A549 (cell line): ENCODE results near the gene CEP63. TPM values are rescaled to one million over a fixed set of nuclear protein-coding genes. Genes with fewer than 3 reads are reported as not detected.

Experiments used
- ATAC-seq, 2 experiments: fragments of 200-7000 bp in 1 of 2; fragments of >200 bp in 1 of 2; cut with Nextera tagmentation in 1 of 2; cut with Tn5 transposase in 1 of 2; 3 replicates each; pipeline versions ENCODE4 v1.8.0 to v1.9.1; 2018 to 2020; ENCODE audit warnings: mild to moderate bottlenecking in 1 of 2, moderate library complexity in 1 of 2
- CTCF ChIA-PET: fragments of 300-600 bp; sonication (Branson Sonifier 250); formaldehyde crosslinking; extraction: SDS; loops from one replicate; lab custom pipeline; 2021; ENCODE audit warnings: antibody characterized with exemption, inconsistent platforms; lab: Yijun Ruan, JAX
- POLR2A ChIA-PET: fragments of 350-600 bp; formaldehyde crosslinking; extraction: SDS; loops from one replicate; lab custom pipeline; 2021; ENCODE audit warnings: antibody characterized with exemption, inconsistent platforms; lab: Yijun Ruan, JAX
- DNase-seq, 2 experiments: peaks; one replicate each; pipeline versions ENCODE4 v3.0.0 to v3.0.0-alpha.2; 2011 to 2016; ENCODE audit warnings: low read depth in 1 of 2, low spot score in 1 of 2
- FAIRE-seq: peaks from 2 replicates; lab custom pipeline; 2011; peaks lifted over from hg19 to GRCh38; lab: Jason Lieb, UNC
- H3K27ac ChIP-seq, 2 experiments: fragments of >200 bp; sonication (Bioruptor Twin); formaldehyde crosslinking; 3 replicates each; pipeline ENCODE4 v1.5.1; 2016 to 2017
- H3K4me1 ChIP-seq: fragments of >200 bp; sonication (Bioruptor Twin); formaldehyde crosslinking; 3 replicates; pipeline ENCODE4 v1.6.1; 2016
- H3K4me2 ChIP-seq: fragments of >200 bp; sonication (Bioruptor Twin); formaldehyde crosslinking; 3 replicates; pipeline ENCODE4 v1.6.1; 2016
- H3K4me3 ChIP-seq: fragments of >200 bp; sonication (Bioruptor Twin); formaldehyde crosslinking; 3 replicates; pipeline ENCODE4 v1.5.1; 2016
- H3K9me3 ChIP-seq: fragments of >200 bp; sonication (Bioruptor Twin); formaldehyde crosslinking; 3 replicates; pipeline ENCODE4 v1.6.1; 2016
- BHLHE40 ChIP-seq: IDR thresholded peaks from 2 replicates; pipeline ENCODE4 v1.6.1; 2012; ENCODE audit warnings: low read depth, low read length, inconsistent platforms
- CEBPB ChIP-seq, 2 experiments: fragments of >200 bp in 1 of 2; sonication (Bioruptor Twin) in 1 of 2; formaldehyde crosslinking in 1 of 2; IDR thresholded peaks; 2 replicates each; pipeline ENCODE4 v1.6.1; 2012 to 2016
- EP300 ChIP-seq, 2 experiments: fragments of >200 bp; sonication (Bioruptor Twin); formaldehyde crosslinking; IDR thresholded peaks; 2 replicates in 1 of 2; 3 replicates in 1 of 2; pipeline ENCODE4 v1.6.1; 2016 to 2017
- ESRRA ChIP-seq: fragments of 150-350 bp; IDR thresholded peaks from 2 replicates; pipeline ENCODE4 v1.6.1; 2014; ENCODE audit warnings: mild to moderate bottlenecking, low read length, borderline replicate concordance
- FOSB ChIP-seq: fragments of 250-450 bp; sonication (Bioruptor Pico); IDR thresholded peaks from 2 replicates; pipeline ENCODE4 v1.5.0; 2020; ENCODE audit warnings: mild to moderate bottlenecking, moderate library complexity
- GATA3 ChIP-seq: IDR thresholded peaks from 2 replicates; pipeline ENCODE4 v1.6.1; 2012; ENCODE audit warnings: borderline replicate concordance
- HDAC2 ChIP-seq: fragments of 200-600 bp; sonication (generic); IDR thresholded peaks from 2 replicates; pipeline ENCODE4 v1.6.1; 2016
- HEYL ChIP-seq: fragments of 250-450 bp; sonication (Bioruptor Pico); IDR thresholded peaks from 2 replicates; pipeline ENCODE4 v1.8.0; 2021; ENCODE audit warnings: mild to moderate bottlenecking, moderate library complexity
- KDM1A ChIP-seq: fragments of 200-600 bp; sonication (generic); IDR thresholded peaks from 2 replicates; pipeline ENCODE4 v1.6.1; 2016; ENCODE audit warnings: low read depth, mild to moderate bottlenecking
- KDM5A ChIP-seq: fragments of 200-600 bp; sonication (generic); IDR thresholded peaks from 2 replicates; pipeline ENCODE4 v1.6.1; 2016; ENCODE audit warnings: antibody characterized with exemption, mild to moderate bottlenecking
- MAZ ChIP-seq: fragments of 150-350 bp; IDR thresholded peaks from 2 replicates; pipeline ENCODE4 v1.6.1; 2014; ENCODE audit warnings: antibody characterized with exemption, low read depth, low read length, borderline replicate concordance
- NFE2L2 ChIP-seq: fragments of 150-350 bp; conservative IDR thresholded peaks from 2 replicates; pipeline ENCODE4 v1.6.1; 2014; ENCODE audit warnings: low read length
- NR3C1 ChIP-seq: fragments of >200 bp; sonication (Bioruptor Twin); formaldehyde crosslinking; IDR thresholded peaks from 3 replicates; pipeline ENCODE4 v1.6.1; 2017
- POLR2A ChIP-seq: IDR thresholded peaks from 2 replicates; pipeline ENCODE4 v1.6.1; 2012; ENCODE audit warnings: mild to moderate bottlenecking, low read length
- RCOR1 ChIP-seq: fragments of 150-350 bp; IDR thresholded peaks from 2 replicates; pipeline ENCODE4 v1.6.1; 2014; ENCODE audit warnings: antibody characterized with exemption, low read length, low read depth
- RNF2 ChIP-seq: fragments of 200-600 bp; sonication (generic); IDR thresholded peaks from 2 replicates; pipeline ENCODE4 v1.6.1; 2016; ENCODE audit warnings: low read depth, mild to moderate bottlenecking, antibody characterized with exemption, moderate library complexity, borderline replicate concordance
- SMC3 ChIP-seq: fragments of >200 bp; sonication (Bioruptor Twin); formaldehyde crosslinking; IDR thresholded peaks from 3 replicates; pipeline ENCODE4 v1.6.1; 2018; ENCODE audit warnings: inconsistent platforms
- ZC3H11A ChIP-seq: fragments of 450-650 bp; IDR thresholded peaks from 2 replicates; pipeline ENCODE4 v1.6.1; 2014; ENCODE audit warnings: antibody characterized with exemption, mild to moderate bottlenecking
- WGBS: methylation state at CpG from one replicate; pipeline ENCODE4 v1.1.6; 2017; ENCODE audit errors: missing lambda C conversion rate; 5-methylcytosine and 5-hydroxymethylcytosine counted together
- polyA plus RNA-seq, 4 experiments: library from polyadenylated mRNA; depleted of rRNA in 3 of 4; stranded (reverse); fragments of >200 nt; fragmentation: RNase III in 1 of 4; extraction: RNeasy Plus Mini Kit Qiagen cat#74134 plus additional on column Dnase treatment in 1 of 4; gene quantifications; 2 replicates in 3 of 4; 3 replicates in 1 of 4; pipeline ENCODE4 v1.2.3, GENCODE V29; 2011 to 2017
- TF ChIP-seq, protein P1 (sequence below): fragments of >200 bp; sonication (Bioruptor Twin); formaldehyde crosslinking; IDR thresholded peaks from 2 replicates; pipeline ENCODE4 v1.6.1; 2016
- TF ChIP-seq, protein P2 (sequence below): IDR thresholded peaks from 2 replicates; pipeline ENCODE4 v1.6.1; 2012
- TF ChIP-seq, protein P3 (sequence below): fragments of 200-600 bp; sonication (generic); IDR thresholded peaks from 2 replicates; pipeline ENCODE4 v1.6.1; 2016; ENCODE audit warnings: antibody characterized with exemption, mild to moderate bottlenecking, moderate library complexity
- TF ChIP-seq, protein P4 (sequence below): fragments of >200 bp; sonication (Bioruptor Twin); formaldehyde crosslinking; IDR thresholded peaks from 3 replicates; pipeline ENCODE4 v1.6.1; 2016

The CEP63 gene
- polyA plus RNA-seq, 2 of the 4 experiments (the other 2 are of a cell fraction) = 17.4 to 24.0 TPM

DNA sequence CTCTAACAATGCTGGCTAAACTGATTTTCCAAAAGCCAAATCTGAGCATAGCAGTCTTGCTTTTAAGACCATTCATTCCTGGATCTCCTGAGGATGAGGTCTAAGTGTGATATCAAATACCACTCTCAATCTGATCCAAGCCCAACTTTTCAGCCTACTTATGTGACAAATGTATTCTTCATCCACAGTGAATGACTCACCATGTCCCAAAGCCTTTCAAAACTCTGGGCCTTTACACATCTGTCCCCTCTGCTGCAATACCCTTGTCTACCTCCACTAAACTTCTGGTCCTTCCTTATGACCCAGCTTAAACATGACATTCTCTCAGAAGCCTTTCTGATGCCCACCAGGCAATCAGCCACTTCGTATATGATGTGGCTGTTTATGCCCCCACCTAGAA is 4.7 kb upstream of the CEP63 start:
- POLR2A ChIA-PET = no interaction called here
- no peak overlapping the region for H3K4me3 ChIP-seq
- no peaks in the 10 kb centered on the region for H3K9me3 ChIP-seq
- ATAC-seq = no peak
- WGBS = 50% methylated on average over 1 of the region's 1 CpG
- TF ChIP-seq KDM5A = no peak
- no peak for TF ChIP-seq ESRRA
- TF ChIP-seq, protein P1, sequence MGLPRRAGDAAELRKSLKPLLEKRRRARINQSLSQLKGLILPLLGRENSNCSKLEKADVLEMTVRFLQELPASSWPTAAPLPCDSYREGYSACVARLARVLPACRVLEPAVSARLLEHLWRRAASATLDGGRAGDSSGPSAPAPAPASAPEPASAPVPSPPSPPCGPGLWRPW = no peak
- no peak for TF ChIP-seq RNF2
- TF ChIP-seq, all 56 proteins: peak for 0
- FAIRE-seq (no peak), DNase-seq (no peak)
- no peak overlapping the region for H3K27ac ChIP-seq
- CTCF ChIA-PET = interaction anchor here (0.8 to 22.3 kb wide), 3 partner anchors 112 to 256 kb away, joined by 3 to 438 read pairs (median 240); partner anchors contain the start of gene AMOTL2
- H3K4me1 ChIP-seq = peaks cover 28% of the 10 kb centered on the region
- H3K4me2 ChIP-seq = no peak overlapping the region

DNA sequence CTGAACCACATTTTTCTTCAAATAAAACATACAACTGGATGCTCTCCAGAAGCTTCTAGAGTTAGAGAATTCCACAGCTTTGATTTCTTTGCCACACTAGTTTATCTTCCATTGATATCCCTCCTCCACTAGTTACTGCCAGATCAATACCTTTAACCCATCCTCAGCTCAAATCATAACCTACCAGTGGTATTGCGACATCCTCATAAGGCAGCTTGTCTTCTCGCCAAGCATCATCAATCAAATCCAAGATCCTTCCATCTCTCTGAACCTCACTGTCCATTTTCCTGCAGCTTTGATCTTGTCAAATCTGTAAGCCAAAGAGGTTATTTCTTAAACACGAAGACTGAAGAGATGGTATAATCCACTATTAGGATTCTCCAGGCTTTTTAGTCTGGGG is 3.2 kb upstream of the CEP63 start:
- Histone ChIP-seq H3K4me3 (no peak overlapping the region), H3K4me2 (no peak overlapping the region), H3K4me1 (peaks cover 30% of the 10 kb centered on the region), H3K9me3 (no peaks in the 10 kb centered on the region), H3K27ac (no peak overlapping the region)
- ChIA-PET CTCF (interaction anchor here (0.6 to 22.3 kb wide), 6 partner anchors 9 to 270 kb away, joined by 3 to 438 read pairs (median 14); partner anchors contain the start of gene AMOTL2), POLR2A (interaction anchor here (0.7 to 1.7 kb wide), 3 partner anchors 55 to 151 kb away, joined by 3 to 4 read pairs (median 3); no protein-coding TSS in a partner anchor)
- WGBS = 97% methylated on average over 3 of the region's 3 CpGs
- no peak for DNase-seq
- FAIRE-seq = no peak
- TF ChIP-seq CEBPB (IDR thresholded peaks at IDR 0.05) = peak; percentile 40 to 81; a peak in 3 of 4 replicates
- TF ChIP-seq, protein P2, sequence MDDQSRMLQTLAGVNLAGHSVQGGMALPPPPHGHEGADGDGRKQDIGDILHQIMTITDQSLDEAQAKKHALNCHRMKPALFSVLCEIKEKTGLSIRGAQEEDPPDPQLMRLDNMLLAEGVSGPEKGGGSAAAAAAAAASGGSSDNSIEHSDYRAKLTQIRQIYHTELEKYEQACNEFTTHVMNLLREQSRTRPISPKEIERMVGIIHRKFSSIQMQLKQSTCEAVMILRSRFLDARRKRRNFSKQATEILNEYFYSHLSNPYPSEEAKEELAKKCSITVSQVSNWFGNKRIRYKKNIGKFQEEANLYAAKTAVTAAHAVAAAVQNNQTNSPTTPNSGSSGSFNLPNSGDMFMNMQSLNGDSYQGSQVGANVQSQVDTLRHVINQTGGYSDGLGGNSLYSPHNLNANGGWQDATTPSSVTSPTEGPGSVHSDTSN = no peak
- ATAC-seq = no peak

DNA sequence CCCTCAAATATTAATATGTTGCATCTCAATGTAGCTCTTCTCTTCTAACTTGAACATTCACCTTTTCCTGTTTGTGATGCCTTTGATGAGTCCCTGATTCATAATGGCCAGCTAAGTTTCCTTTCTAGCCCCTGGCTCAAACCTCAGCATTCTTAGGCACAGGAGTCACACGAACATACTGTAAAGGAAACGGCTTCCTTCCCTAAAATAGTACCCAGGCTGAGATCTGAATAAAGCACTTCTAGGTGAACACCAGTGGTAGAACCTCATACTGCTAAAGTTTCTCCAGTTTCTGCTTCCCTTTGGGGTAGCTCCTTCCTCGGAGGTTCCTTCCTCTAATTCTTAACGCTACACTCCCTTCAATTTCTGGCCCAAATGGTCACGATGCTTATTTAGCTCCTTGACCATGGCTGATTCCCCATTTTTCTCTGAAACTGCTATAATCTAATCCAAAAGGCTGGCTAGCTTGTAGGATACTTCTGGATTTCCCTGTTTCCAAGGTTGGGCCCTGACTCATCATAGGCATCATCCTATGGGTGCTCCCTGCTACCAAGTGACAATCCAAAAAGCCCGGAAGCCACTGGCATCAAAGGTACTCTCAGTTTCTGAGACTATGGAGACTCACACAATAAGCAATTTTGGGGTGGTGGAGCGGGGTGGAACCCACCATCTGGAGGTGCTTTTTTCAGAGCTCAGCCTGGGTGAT is 2.5 kb upstream of the CEP63 start:
- TF ChIP-seq, protein P2 = no peak
- no peak for TF ChIP-seq MAZ
- no peak for TF ChIP-seq EP300 (IDR thresholded peaks at IDR 0.05)
- no peak for TF ChIP-seq RNF2
- TF ChIP-seq KDM1A = no peak
- TF ChIP-seq NR3C1 = no peak
- TF ChIP-seq RCOR1 = no peak
- no peak for TF ChIP-seq POLR2A
- no peak for TF ChIP-seq SMC3
- TF ChIP-seq, protein P3, sequence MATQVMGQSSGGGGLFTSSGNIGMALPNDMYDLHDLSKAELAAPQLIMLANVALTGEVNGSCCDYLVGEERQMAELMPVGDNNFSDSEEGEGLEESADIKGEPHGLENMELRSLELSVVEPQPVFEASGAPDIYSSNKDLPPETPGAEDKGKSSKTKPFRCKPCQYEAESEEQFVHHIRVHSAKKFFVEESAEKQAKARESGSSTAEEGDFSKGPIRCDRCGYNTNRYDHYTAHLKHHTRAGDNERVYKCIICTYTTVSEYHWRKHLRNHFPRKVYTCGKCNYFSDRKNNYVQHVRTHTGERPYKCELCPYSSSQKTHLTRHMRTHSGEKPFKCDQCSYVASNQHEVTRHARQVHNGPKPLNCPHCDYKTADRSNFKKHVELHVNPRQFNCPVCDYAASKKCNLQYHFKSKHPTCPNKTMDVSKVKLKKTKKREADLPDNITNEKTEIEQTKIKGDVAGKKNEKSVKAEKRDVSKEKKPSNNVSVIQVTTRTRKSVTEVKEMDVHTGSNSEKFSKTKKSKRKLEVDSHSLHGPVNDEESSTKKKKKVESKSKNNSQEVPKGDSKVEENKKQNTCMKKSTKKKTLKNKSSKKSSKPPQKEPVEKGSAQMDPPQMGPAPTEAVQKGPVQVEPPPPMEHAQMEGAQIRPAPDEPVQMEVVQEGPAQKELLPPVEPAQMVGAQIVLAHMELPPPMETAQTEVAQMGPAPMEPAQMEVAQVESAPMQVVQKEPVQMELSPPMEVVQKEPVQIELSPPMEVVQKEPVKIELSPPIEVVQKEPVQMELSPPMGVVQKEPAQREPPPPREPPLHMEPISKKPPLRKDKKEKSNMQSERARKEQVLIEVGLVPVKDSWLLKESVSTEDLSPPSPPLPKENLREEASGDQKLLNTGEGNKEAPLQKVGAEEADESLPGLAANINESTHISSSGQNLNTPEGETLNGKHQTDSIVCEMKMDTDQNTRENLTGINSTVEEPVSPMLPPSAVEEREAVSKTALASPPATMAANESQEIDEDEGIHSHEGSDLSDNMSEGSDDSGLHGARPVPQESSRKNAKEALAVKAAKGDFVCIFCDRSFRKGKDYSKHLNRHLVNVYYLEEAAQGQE = no peak
- TF ChIP-seq NFE2L2 = no peak
- no peak for TF ChIP-seq ZC3H11A
- TF ChIP-seq GATA3 = no peak
- no peak for TF ChIP-seq HEYL (CRISPR knock-in tag)
- no peak for TF ChIP-seq KDM5A
- no peak for TF ChIP-seq FOSB (CRISPR knock-in tag)
- no peak for TF ChIP-seq BHLHE40
- TF ChIP-seq, protein P4, sequence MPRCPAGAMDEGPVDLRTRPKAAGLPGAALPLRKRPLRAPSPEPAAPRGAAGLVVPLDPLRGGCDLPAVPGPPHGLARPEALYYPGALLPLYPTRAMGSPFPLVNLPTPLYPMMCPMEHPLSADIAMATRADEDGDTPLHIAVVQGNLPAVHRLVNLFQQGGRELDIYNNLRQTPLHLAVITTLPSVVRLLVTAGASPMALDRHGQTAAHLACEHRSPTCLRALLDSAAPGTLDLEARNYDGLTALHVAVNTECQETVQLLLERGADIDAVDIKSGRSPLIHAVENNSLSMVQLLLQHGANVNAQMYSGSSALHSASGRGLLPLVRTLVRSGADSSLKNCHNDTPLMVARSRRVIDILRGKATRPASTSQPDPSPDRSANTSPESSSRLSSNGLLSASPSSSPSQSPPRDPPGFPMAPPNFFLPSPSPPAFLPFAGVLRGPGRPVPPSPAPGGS = no peak
- TF ChIP-seq, protein P1 = no peak
- TF ChIP-seq HDAC2 = no peak
- WGBS = 79% methylated on average over 7 of the region's 7 CpGs
- ChIA-PET POLR2A (interaction anchor here (0.7 to 1.7 kb wide), 4 partner anchors 20 to 151 kb away, joined by 3 to 4 read pairs (median 3); no protein-coding TSS in a partner anchor), CTCF (interaction anchor here (0.6 to 22.3 kb wide), 7 partner anchors 10 to 1740 kb away, joined by 3 to 438 read pairs (median 6); partner anchors contain the start of gene AMOTL2)
- Histone ChIP-seq H3K27ac (no peak overlapping the region), H3K4me3 (no peak overlapping the region), H3K4me2 (peak overlapping the region; percentile 94; the same call in 1 of the 3 replicates), H3K4me1 (peaks cover 27% of the 10 kb centered on the region), H3K9me3 (no peaks in the 10 kb centered on the region)
- ATAC-seq (no peak), FAIRE-seq (no peak), DNase-seq (no peak)
